Renal cortex interstitium (tissue), 15 donors: ENCODE data around the gene ANKRD13D. TPM values are rescaled to one million over a fixed set of nuclear protein-coding genes. Genes with fewer than 3 reads are reported as not detected.

ENCODE experiments used
- DNase-seq, 11 donors: peaks; one replicate each; pipeline ENCODE4 v3.0.0-alpha.2; 2013; ENCODE audit warnings: low read depth in 9 of 11, low spot score in 4 of 11; ENCODE audit errors: extremely low read depth in 1 of 11
- long read RNA-seq, 16 experiments: transcript quantifications; one replicate each; lab custom pipeline, GENCODE V29; 2026
- polyA plus RNA-seq, 3 donors: library from polyadenylated mRNA; unstranded; fragments of 120-200 nt; gene quantifications; one replicate each; pipeline ENCODE4 v1.2.1, GENCODE V29; 2013; ENCODE audit not compliant: insufficient read length in 3 of 3

The ANKRD13D gene
- 10 to 100 TPM; 21.5 to 48.5 (median 30.5) TPM for polyA plus RNA-seq
- long read RNA-seq, donor 1, partial matches to known transcripts = 0 of 7 reads
- long read RNA-seq, donor 1, other reads (novel, unspliced or antisense) = 0 of 7 reads
- long read RNA-seq, donor 2, partial matches to known transcripts = 0 of 2 reads
- long read RNA-seq, donor 2, other reads (novel, unspliced or antisense) = 0 of 2 reads
- long read RNA-seq, donor 3, partial matches to known transcripts = 0 of 4 reads
- long read RNA-seq, donor 3, other reads (novel, unspliced or antisense) = 0 of 4 reads
- long read RNA-seq, donor 4, partial matches to known transcripts = 0 of 2 reads
- long read RNA-seq, donor 4, other reads (novel, unspliced or antisense) = 0 of 2 reads
- long read RNA-seq, donor 5 = 0 reads
- long read RNA-seq, donor 6, partial matches to known transcripts = 0 of 4 reads
- long read RNA-seq, donor 6, other reads (novel, unspliced or antisense) = 0 of 4 reads
- long read RNA-seq, donor 7, partial matches to known transcripts = 0 of 5 reads
- long read RNA-seq, donor 7, other reads (novel, unspliced or antisense) = 0 of 5 reads
- long read RNA-seq, donor 8, partial matches to known transcripts = 0 of 5 reads
- long read RNA-seq, donor 8, other reads (novel, unspliced or antisense) = 0 of 5 reads
- long read RNA-seq, donor 9, partial matches to known transcripts = 0 of 3 reads
- long read RNA-seq, donor 9, other reads (novel, unspliced or antisense) = 0 of 3 reads
- long read RNA-seq, donor 10, transcript ANKRD13D-202 (15 exons, 2,881 nt) = major isoform, 5 of 5 reads
- long read RNA-seq, donor 10, partial matches to known transcripts = 0 of 5 reads
- long read RNA-seq, donor 10, other reads (novel, unspliced or antisense) = 0 of 5 reads
- long read RNA-seq, donor 11 = 0 reads
- long read RNA-seq, donor 12, partial matches to known transcripts = 0 of 4 reads
- long read RNA-seq, donor 12, other reads (novel, unspliced or antisense) = 0 of 4 reads
- long read RNA-seq, donor 13 = 0 reads
- long read RNA-seq, donor 14, partial matches to known transcripts = 0 of 4 reads
- long read RNA-seq, donor 14, other reads (novel, unspliced or antisense) = 0 of 4 reads
- long read RNA-seq, donor 15, partial matches to known transcripts = 0 of 1 reads
- long read RNA-seq, donor 15, other reads (novel, unspliced or antisense) = 0 of 1 reads
- long read RNA-seq, donor 16, transcript ANKRD13D-202 (15 exons, 2,881 nt) = major isoform, 5 of 17 reads
- long read RNA-seq, donor 16, partial matches to known transcripts = 5 of 17 reads
- long read RNA-seq, donor 16, other reads (novel, unspliced or antisense) = 0 of 17 reads

- DNase-seq = no peak
Measured at GRCh38 chr11:67289226-67289650, at the start of gene ANKRD13D. Gene ANKRD13D, plus strand, starts transcription at chr11:67289303. Its CDS starts 158 bp downstream, at chr11:67289461.

DNA sequence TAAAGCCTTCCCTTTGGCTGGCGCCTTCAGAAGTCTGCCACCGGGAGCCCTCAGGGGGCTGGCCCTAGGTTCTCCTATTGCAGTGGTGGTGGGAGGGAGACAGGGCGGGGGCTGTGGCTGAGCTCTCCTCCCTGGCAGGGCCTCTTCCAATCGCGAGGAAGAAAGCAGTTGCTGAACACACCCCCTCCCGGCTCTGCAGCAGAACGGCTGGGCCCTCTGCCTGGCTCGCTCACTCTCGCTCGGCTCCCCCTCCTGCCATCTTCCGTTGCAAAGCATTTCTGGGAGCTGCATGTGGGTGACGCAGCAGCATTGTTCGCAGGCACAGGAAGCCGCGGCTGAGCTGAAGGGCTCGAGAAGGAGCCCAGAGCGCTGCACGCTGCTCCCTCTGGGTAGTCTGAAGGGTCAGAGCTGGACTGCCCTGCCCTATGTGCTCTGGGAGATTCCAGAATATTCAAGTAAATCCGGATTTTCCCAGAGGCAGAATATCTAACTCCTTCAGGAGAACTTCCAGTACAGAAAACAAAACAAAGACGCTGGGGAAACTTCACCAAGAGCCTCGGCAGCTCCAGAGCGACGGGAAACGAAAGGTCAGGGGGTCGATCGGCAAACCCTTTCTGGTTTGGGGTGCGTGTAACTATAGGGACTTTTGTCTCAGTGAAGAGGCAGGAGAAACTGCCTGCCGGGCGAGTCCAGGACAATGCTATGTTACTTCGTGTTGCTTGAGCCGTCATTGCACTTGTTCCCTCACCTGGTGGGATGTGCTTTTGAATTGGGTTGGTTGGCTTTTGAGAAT is 49.1 kb upstream of the ANKRD13D start:
- DNase-seq = peak; percentile 85 to 98 (median 95)

DNA sequence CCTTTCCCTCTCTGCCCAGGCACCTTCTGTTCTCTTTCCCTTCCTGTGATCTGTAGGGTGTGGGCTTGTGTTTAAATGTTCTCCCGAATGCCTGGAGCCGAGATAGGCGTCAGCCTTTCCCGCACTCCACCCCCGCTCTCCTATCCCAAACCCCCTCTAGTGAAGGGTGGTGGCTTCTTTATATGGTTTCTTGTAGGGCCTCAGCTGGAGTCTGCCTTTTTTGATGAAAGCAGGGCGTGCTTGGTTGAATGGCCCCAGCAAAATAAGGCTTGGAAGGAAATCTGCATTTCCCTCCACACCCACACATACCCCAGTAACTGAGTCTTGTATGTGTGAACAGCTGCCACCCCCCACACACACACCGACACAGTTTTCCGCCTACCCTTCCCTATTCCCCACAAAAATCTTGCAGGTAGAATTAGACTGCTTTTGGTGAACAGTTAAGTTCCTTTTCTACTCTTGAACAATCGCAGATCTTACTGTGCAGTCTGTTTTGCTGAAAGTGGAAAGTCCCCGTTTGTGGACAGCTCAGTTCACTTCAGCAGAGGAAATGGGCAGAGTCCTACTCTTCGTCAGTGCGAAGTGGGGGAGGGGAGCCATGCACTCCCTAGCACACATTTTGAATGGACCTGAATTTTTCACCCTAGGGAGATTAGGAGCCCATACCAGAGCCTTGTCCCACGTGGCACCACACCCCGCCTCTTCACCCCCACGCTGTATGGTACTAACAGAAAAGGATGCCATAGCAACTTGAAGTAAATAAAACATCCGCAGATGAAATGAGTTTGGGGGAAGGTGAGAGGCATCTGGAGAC is 48.3 kb upstream of the ANKRD13D start:
- DNase-seq = peak in 7 of 11 donors; percentile 36 to 68 (median 60)

- no peak for DNase-seq
Measured at GRCh38 chr11:67242548-67242947, 46.6 kb upstream of the ANKRD13D start.

- DNase-seq = no peak
Measured at GRCh38 chr11:67243051-67243450, 46.1 kb upstream of the ANKRD13D start.

- DNase-seq = no peak
Measured at GRCh38 chr11:67245046-67245445, 44.1 kb upstream of the ANKRD13D start.

DNA sequence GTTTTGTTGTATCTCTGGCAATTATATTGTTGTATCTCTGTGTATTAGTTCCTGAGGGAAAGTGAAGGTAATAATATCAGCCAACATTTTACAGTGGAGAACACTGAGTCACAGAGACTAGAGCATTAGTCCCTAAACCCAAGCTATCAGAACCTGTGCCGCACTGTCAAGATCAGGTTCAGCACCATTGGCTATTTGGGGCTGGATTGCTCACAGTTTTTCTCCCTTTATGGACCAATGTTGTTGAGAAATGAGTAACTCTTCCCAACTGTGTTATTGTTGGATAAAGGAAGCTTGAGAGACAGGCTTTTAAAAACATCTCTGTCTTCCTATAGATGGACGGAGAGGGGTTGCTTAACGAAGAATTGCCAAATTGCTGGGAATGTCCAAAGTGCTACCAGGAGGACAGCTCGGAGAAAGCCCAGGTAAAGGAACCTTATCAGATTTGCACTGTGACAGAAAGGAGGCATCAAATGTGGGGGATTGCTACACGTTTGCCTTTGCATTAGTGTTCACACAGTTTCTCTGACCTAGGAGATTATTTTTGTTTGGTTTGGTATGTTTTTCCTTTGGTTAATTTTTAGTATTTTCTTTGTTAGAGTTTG is 41.1 kb upstream of the ANKRD13D start:
- DNase-seq = no peak

DNA sequence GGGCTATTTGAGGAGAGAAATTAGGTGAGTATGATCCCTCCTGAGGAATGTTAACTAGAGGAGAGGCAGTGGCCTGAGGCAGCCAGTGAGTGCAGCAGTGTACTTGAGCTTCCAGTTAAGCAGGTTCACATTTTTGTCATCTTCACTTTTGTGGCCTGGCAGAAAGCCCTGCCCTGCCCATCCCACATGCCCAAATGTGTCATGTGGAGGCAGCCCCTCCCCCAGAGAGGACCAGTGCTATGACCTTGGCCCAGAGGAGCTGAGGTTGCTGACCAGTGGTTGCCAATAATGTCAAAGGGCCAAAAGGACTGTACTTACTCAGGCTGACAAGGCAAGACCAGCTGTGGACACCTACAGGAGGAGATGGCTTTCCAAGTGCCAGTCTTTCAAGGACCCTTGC is 40.5 kb upstream of the ANKRD13D start:
- peak in 1 of 11 donors; percentile 17 for DNase-seq

GRCh38 chr11:67250059-67251043 is 38.8 kb upstream of the ANKRD13D start:
- DNase-seq = no peak

- no peak for DNase-seq
Measured at GRCh38 chr11:67251841-67252240, 37.3 kb upstream of the ANKRD13D start.

DNA sequence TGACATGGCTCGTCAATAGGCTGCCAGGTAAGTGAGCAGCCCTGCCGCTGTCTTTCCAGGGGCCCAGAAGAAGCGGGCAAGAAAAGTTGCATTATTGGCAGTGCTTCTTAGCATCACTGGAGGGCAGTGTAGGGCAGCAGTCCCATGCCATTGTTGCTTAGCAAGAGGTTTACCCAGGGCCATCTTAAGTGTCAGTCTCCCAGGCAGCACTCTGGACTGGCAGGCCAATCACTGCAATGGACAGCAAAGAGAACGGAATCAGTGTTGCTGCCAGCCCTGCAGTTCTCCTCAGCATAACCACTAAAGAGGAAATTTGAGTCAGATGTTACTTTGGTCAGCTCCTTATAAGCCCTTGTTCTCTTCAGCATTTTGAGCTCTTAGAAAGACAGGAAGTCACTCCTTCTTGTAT is 36.3 kb upstream of the ANKRD13D start:
- no peak for DNase-seq

GRCh38 chr11:67253872-67254624 is 35.1 kb upstream of the ANKRD13D start:
- DNase-seq = peak in 1 of 11 donors; percentile 43

DNA sequence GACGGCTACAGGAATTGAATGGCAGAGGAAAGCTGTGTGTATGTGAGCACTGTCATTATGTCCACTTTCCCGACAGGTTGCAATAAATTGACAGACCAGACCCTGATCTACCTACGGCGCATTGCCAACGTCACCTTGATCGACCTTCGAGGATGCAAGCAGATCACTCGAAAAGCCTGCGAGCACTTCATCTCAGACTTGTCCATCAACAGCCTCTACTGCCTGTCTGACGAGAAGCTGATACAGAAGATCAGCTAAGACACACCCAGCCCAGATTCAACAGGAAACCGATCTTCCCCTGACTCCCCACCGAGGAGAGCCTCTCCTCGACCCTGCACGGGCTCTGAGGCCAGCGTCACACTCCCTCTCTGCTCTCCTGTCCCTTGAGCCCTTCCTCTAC is 34.3 kb upstream of the ANKRD13D start:
- DNase-seq = no peak

DNA sequence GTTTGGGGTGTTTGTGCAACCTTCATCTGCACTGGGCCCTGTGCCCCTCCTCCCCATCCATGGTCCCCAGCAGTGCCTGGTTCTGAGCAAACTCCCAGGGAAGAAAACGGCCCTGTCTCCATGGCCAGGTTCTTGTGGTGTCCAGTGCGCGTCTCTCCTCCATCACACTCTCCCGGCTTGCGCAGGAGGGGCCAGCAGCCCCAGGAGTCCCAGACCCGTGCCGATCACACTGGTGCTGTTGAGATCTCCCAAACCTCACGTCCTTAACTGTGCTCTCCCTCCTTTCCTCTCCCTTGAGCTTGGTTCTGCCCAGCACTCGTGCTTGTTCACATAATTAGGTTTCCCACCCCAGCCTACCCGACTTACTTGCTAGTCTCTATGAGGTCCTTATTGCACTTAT is 33.8 kb upstream of the ANKRD13D start:
- DNase-seq = no peak

DNA sequence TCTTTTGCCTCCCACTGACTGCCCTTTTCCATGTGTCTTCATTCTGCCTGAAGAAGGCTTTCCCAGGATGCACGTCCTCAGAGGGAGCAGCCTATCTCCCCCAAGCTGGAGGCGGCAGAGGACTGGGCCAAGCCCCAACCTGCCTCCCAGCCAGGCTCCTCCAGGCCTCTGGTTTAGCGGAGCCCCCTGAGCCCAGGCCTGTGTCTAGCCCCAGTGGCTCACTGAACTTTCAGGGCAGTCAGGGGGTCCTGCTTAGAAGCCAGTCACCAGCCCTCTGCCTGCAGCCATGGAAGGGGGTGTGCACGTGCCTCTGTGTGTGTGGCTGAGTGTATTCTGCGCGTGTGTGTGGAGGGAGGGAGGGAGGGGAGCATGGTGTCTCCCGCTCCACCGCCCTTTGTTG is 33.2 kb upstream of the ANKRD13D start:
- no peak for DNase-seq
